GM12878 (cell line): ENCODE data around the gene SH3BGRL3. TPM values are rescaled to one million over a fixed set of nuclear protein-coding genes. Genes with fewer than 3 reads are reported as not detected.

Experiments used
- ATAC-seq: fragments of 200-7000 bp; cut with Tn5 transposase; 3 replicates; pipeline ENCODE4 v1.9.1; 2020; ENCODE audit warnings: mild to moderate bottlenecking, moderate library complexity
- BruUV-seq: library from RNA; stranded (reverse); fragments of 400-500 nt; replicated peaks from 2 replicates; lab custom pipeline; 2021; lab: Mats Ljungman, UMichigan
- CTCF ChIA-PET: fragments of 300-600 bp; sonication (Branson Sonifier 250); formaldehyde crosslinking; extraction: SDS; loops from one replicate; lab custom pipeline; 2021; ENCODE audit warnings: inconsistent platforms; lab: Yijun Ruan, JAX
- POLR2A ChIA-PET: fragments of 350-600 bp; formaldehyde crosslinking; extraction: SDS; loops from one replicate; lab custom pipeline; 2021; ENCODE audit warnings: inconsistent platforms; lab: Charles Lee
- RAD21 ChIA-PET: fragments of 300-600 bp; sonication (Branson Sonifier 250); formaldehyde crosslinking; loops from one replicate; lab custom pipeline; 2023; ENCODE audit warnings: antibody characterized with exemption; ENCODE audit not compliant: unreplicated experiment; lab: Charles Lee
- SMC1A ChIA-PET: fragments of 300-600 bp; sonication (Branson Sonifier 250); formaldehyde crosslinking; loops from one replicate; lab custom pipeline; 2023; ENCODE audit not compliant: unreplicated experiment, uncharacterized antibody; lab: Charles Lee
- DNase-seq: peaks from one replicate; pipeline ENCODE4 v3.0.0-alpha.2; 2011; ENCODE audit warnings: low read depth, low spot score
- FAIRE-seq: peaks from 3 replicates; lab custom pipeline; 2011; peaks lifted over from hg19 to GRCh38; lab: Jason Lieb, UNC
- H2AFZ ChIP-seq: 2 replicates; pipeline ENCODE4 v1.6.0; 2011; ENCODE audit warnings: low read depth, low read length, control low read depth; ENCODE audit not compliant: control insufficient read depth
- H3K27ac ChIP-seq: 2 replicates; pipeline ENCODE4 v1.5.1; 2011; ENCODE audit warnings: control low read depth; ENCODE audit not compliant: control insufficient read depth, insufficient read depth
- H3K27me3 ChIP-seq, 2 experiments: replicated peaks in 1 of 2; 2 replicates each; pipeline versions ENCODE4 v1.6.0 to v1.6.1; 2011; ENCODE audit warnings: low read length in 1 of 2; ENCODE audit not compliant: control insufficient read depth in 2 of 2, insufficient read depth in 2 of 2
- H3K36me3 ChIP-seq, 2 experiments: 2 replicates each; pipeline ENCODE4 v1.5.1; 2011; ENCODE audit warnings: low read length in 1 of 2; ENCODE audit not compliant: control insufficient read depth in 2 of 2, insufficient read depth in 2 of 2
- H3K4me1 ChIP-seq: 2 replicates; pipeline ENCODE4 v1.6.1; 2011; ENCODE audit warnings: mild to moderate bottlenecking, low read length, moderate library complexity, mixed read lengths; ENCODE audit not compliant: control insufficient read depth, insufficient read depth
- H3K4me2 ChIP-seq: 2 replicates; pipeline ENCODE4 v1.6.0; 2011; ENCODE audit warnings: control low read depth; ENCODE audit not compliant: control insufficient read depth, insufficient read depth
- H3K4me3 ChIP-seq: fragments of 200-600 bp; sonication (generic); 2 replicates; pipeline ENCODE4 v1.5.1; 2016
- H3K79me2 ChIP-seq: 2 replicates; pipeline ENCODE4 v1.6.0; 2011; ENCODE audit warnings: low read length; ENCODE audit not compliant: control insufficient read depth, insufficient read depth
- H3K9ac ChIP-seq: 2 replicates; pipeline ENCODE4 v1.8.0; 2011; ENCODE audit warnings: low read length, control low read depth, mixed read lengths; ENCODE audit not compliant: control insufficient read depth, insufficient read depth
- H3K9me3 ChIP-seq: replicated peaks from 3 replicates; pipeline ENCODE4 v1.5.1; 2011; ENCODE audit warnings: mild to moderate bottlenecking, low read length; ENCODE audit not compliant: control insufficient read depth, insufficient read depth
- H4K20me1 ChIP-seq: 2 replicates; pipeline ENCODE4 v1.6.0; 2011; ENCODE audit not compliant: control insufficient read depth, insufficient read depth
- CBFB ChIP-seq: IDR thresholded peaks from 2 replicates; pipeline ENCODE4 v1.6.1; 2016; ENCODE audit warnings: antibody characterized with exemption, low read depth
- ETV6 ChIP-seq, 2 experiments: fragments of 450-650 bp in 1 of 2; IDR thresholded peaks in 1 of 2; conservative IDR thresholded peaks in 1 of 2; 2 replicates each; pipeline ENCODE4 v1.6.1; 2014; ENCODE audit warnings: antibody characterized with exemption in 1 of 2, borderline replicate concordance in 1 of 2, low read depth in 1 of 2, mild to moderate bottlenecking in 1 of 2, moderate library complexity in 1 of 2
- HDAC2 ChIP-seq: fragments of 200-600 bp; sonication (generic); IDR thresholded peaks from 2 replicates; pipeline ENCODE4 v1.6.1; 2017
- JUNB ChIP-seq: IDR thresholded peaks from 2 replicates; pipeline ENCODE4 v1.6.1; 2016; ENCODE audit warnings: antibody characterized with exemption, mild to moderate bottlenecking
- MEF2A ChIP-seq: IDR thresholded peaks from 2 replicates; pipeline ENCODE4 v1.6.1; 2011; ENCODE audit warnings: low read depth, mild to moderate bottlenecking, low read length, moderate library complexity; ENCODE audit not compliant: insufficient read depth
- MEF2B ChIP-seq: fragments of 450-650 bp; IDR thresholded peaks from 2 replicates; pipeline ENCODE4 v1.6.1; 2018; ENCODE audit warnings: mild to moderate bottlenecking, moderate library complexity; ENCODE audit not compliant: partially characterized antibody, poor library complexity, severe bottlenecking
- PML ChIP-seq: IDR thresholded peaks from 2 replicates; pipeline ENCODE4 v1.6.1; 2012; ENCODE audit warnings: low read length, inconsistent platforms
- POLR2A ChIP-seq: IDR thresholded peaks from 2 replicates; pipeline ENCODE4 v1.6.1; 2011; ENCODE audit warnings: low read depth, mild to moderate bottlenecking, low read length
- RBBP5 ChIP-seq: fragments of 200-600 bp; sonication (generic); conservative IDR thresholded peaks from 2 replicates; pipeline ENCODE4 v1.6.1; 2016
- ZNF274 ChIP-seq: IDR thresholded peaks from one replicate; pipeline ENCODE4 v1.8.0; 2011; ENCODE audit not compliant: insufficient read length, insufficient read depth
- WGBS: methylation state at CpG from one replicate; pipeline ENCODE4 v1.1.6; 2016; ENCODE audit warnings: low lambda C conversion rate; ENCODE audit not compliant: insufficient replicate concordance, insufficient coverage; ENCODE audit errors: missing lambda C conversion rate; 5-methylcytosine and 5-hydroxymethylcytosine counted together
- in situ Hi-C: fragments of 300-500 bp; cut with MboI; formaldehyde crosslinking; loops from 9 replicates; pipeline ENCODE4 v1.14.3; 2018; ENCODE audit warnings: mixed read lengths
- intact Hi-C: fragments of 100-400 bp; cut with micrococcal nuclease; formaldehyde crosslinking; loops from one replicate; pipeline ENCODE4 v1.14.2; 2022; ENCODE audit not compliant: unreplicated experiment
- polyA plus RNA-seq, 11 experiments: library from polyadenylated mRNA; depleted of rRNA in 4 of 11; unstranded in 6 of 11; stranded (reverse) in 5 of 11; fragments of >200 nt; fragmentation: Nextera tagmentation in 4 of 11; fragmentation: Illumina TruSeq in 1 of 11; extraction: Ambion mirVana in 4 of 11; extraction: Trizol in 1 of 11; gene quantifications; 1 replicate in 1 of 11; 2 replicates in 10 of 11; pipeline versions ENCODE4 v1.2.1 to v1.2.3, GENCODE V29; 2011 to 2016; ENCODE audit warnings: inconsistent platforms in 2 of 11, missing spikeins in 2 of 11, low read depth in 1 of 11
- total RNA-seq, 4 experiments: library from RNA; depleted of rRNA in 3 of 4; stranded (reverse); fragments of >200 nt in 3 of 4; fragmentation: Illumina TruSeq in 1 of 4; extraction: Trizol in 1 of 4; gene quantifications; 2 replicates each; pipeline versions ENCODE4 v1.2.1 to v1.2.3, GENCODE V29; 2013 to 2021
- TF ChIP-seq, protein P1 (sequence below): IDR thresholded peaks from 2 replicates; pipeline ENCODE4 v1.6.1; 2011; ENCODE audit warnings: low read depth, mild to moderate bottlenecking, low read length, moderate library complexity, borderline replicate concordance; ENCODE audit errors: extremely low read depth
- TF ChIP-seq, protein P2 (sequence below): IDR thresholded peaks from 2 replicates; pipeline ENCODE4 v1.6.1; 2012; ENCODE audit warnings: low read depth, low read length, improper control_type of control experiment
- TF ChIP-seq, protein P3 (sequence below): fragments of 450-650 bp; IDR thresholded peaks from 2 replicates; pipeline ENCODE4 v1.6.1; 2018; ENCODE audit warnings: mild to moderate bottlenecking, low read depth, moderate library complexity; ENCODE audit not compliant: partially characterized antibody

SH3BGRL3 gene
- total and polyA plus RNA-seq, 10 of the 15 experiments (the other 5 are each of a cell fraction or from before 2014, with no cell fraction given): 39.7 to 390 (median 118) TPM

DNA sequence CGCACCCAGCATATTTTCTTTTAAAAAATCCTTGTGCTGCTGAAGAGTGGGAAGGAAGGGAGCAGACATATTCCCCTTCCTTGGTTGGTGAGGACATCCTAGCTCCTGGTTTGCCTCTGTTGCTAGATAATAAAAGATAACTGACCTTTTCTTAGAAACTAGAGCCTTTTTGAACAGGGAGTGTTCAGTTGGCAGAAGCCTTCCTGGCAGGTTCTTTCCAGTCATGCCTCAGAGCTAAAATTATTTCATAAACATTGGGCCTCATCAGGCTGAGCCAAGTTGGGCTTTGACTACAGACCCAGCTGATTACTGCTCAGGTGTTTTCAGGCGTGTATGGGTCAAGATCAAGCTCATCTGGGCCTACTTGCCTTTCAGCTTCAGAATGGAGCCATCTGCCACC, 22.7 kb upstream of the SH3BGRL3 start:
- WGBS: 100% methylated on average over 2 of the region's 2 CpGs
- H3K27me3 ChIP-seq: no peaks in the 10 kb centered on the region
- POLR2A ChIA-PET: interaction anchor here (0.6 kb wide), 1 partner anchor 8 kb away, joined by 4 read pairs; no protein-coding TSS in a partner anchor
- no peaks in the 10 kb centered on the region for H3K9me3 ChIP-seq
- peaks cover 15 to 21% of the 10 kb centered on the region in 2 experiments for H3K36me3 ChIP-seq
- no peak overlapping the region for H3K4me3 ChIP-seq
- intact Hi-C loops: no loop called here
- no peak overlapping the region for H2AFZ ChIP-seq
- no peak overlapping the region for H3K27ac ChIP-seq
- SMC1A ChIA-PET: interaction anchor here (1.2 kb wide), 1 partner anchor 22 kb away, joined by 5 read pairs; no protein-coding TSS in a partner anchor
- CTCF ChIA-PET: no interaction called here
- no peaks in the 10 kb centered on the region for H3K79me2 ChIP-seq
- no peak overlapping the region for H3K9ac ChIP-seq
- TF ChIP-seq POLR2A: no peak
- TF ChIP-seq ETV6 (conservative IDR thresholded peaks at IDR 0.05 in 1 of 2, IDR thresholded peaks at IDR 0.05 in 1 of 2; ENCODE audit: borderline replicate concordance in 1 of 2, low read depth in 1 of 2): no peak
- TF ChIP-seq CBFB: no peak
- no peak for TF ChIP-seq MEF2A
- TF ChIP-seq RBBP5: no peak
- no peak for TF ChIP-seq PML
- TF ChIP-seq JUNB: no peak
- TF ChIP-seq, protein P1, sequence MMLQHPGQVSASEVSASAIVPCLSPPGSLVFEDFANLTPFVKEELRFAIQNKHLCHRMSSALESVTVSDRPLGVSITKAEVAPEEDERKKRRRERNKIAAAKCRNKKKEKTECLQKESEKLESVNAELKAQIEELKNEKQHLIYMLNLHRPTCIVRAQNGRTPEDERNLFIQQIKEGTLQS: no peak
- TF ChIP-seq MEF2B: no peak
- no peak for TF ChIP-seq ZNF274
- TF ChIP-seq, protein P2, sequence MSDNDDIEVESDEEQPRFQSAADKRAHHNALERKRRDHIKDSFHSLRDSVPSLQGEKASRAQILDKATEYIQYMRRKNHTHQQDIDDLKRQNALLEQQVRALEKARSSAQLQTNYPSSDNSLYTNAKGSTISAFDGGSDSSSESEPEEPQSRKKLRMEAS: no peak
- TF ChIP-seq, protein P3, sequence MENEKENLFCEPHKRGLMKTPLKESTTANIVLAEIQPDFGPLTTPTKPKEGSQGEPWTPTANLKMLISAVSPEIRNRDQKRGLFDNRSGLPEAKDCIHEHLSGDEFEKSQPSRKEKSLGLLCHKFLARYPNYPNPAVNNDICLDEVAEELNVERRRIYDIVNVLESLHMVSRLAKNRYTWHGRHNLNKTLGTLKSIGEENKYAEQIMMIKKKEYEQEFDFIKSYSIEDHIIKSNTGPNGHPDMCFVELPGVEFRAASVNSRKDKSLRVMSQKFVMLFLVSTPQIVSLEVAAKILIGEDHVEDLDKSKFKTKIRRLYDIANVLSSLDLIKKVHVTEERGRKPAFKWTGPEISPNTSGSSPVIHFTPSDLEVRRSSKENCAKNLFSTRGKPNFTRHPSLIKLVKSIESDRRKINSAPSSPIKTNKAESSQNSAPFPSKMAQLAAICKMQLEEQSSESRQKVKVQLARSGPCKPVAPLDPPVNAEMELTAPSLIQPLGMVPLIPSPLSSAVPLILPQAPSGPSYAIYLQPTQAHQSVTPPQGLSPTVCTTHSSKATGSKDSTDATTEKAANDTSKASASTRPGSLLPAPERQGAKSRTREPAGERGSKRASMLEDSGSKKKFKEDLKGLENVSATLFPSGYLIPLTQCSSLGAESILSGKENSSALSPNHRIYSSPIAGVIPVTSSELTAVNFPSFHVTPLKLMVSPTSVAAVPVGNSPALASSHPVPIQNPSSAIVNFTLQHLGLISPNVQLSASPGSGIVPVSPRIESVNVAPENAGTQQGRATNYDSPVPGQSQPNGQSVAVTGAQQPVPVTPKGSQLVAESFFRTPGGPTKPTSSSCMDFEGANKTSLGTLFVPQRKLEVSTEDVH: no peak
- TF ChIP-seq HDAC2: no peak
- ATAC-seq (no peak), FAIRE-seq (no peak), DNase-seq (no peak)
- RAD21 ChIA-PET: no interaction called here
- no TSS peak for BruUV-seq
- no peak overlapping the region for H3K4me2 ChIP-seq
- H4K20me1 ChIP-seq: no peaks in the 10 kb centered on the region
- in situ Hi-C loops: no loop called here
- no peaks in the 10 kb centered on the region for H3K4me1 ChIP-seq
